HG02938 (cell line): ENCODE data around the gene AKIRIN2.

Experiments used
- ATAC-seq: cut with Tn5 transposase; IDR thresholded peaks from one replicate; pipeline ENCODE4 v1.9.1; 2021; ENCODE audit warnings: mild to moderate bottlenecking, moderate library complexity; ENCODE audit not compliant: unreplicated experiment

AKIRIN2 gene

GRCh38 chr6:87701676-87702588, at the start of gene AKIRIN2:
Gene AKIRIN2, minus strand, starts transcription at chr6:87702233. Its CDS starts 549 bp downstream, at chr6:87701684.
- peak; percentile 58 for ATAC-seq

GRCh38 chr6:87747646-87748045, 45.6 kb upstream of the AKIRIN2 start:
- ATAC-seq: no peak

- ATAC-seq: no peak
Observed at GRCh38 chr6:87745966-87746721, 44.1 kb upstream of the AKIRIN2 start.

- ATAC-seq: no peak
Observed at GRCh38 chr6:87743454-87743853, 41.4 kb upstream of the AKIRIN2 start.

- peak; percentile 74 for ATAC-seq
Observed at GRCh38 chr6:87742106-87742505, 40.1 kb upstream of the AKIRIN2 start.

GRCh38 chr6:87741001-87741650, 39.1 kb upstream of the AKIRIN2 start:
- no peak for ATAC-seq

GRCh38 chr6:87738744-87739143, 36.7 kb upstream of the AKIRIN2 start:
- ATAC-seq: no peak

GRCh38 chr6:87738000-87738399, 36.0 kb upstream of the AKIRIN2 start:
- no peak for ATAC-seq

- no peak for ATAC-seq
Observed at GRCh38 chr6:87736809-87737540, 34.9 kb upstream of the AKIRIN2 start.

GRCh38 chr6:87731818-87732661, 30.0 kb upstream of the AKIRIN2 start:
- peak; percentile 83 for ATAC-seq

- ATAC-seq: no peak
Observed at GRCh38 chr6:87731080-87731479, 29.0 kb upstream of the AKIRIN2 start.

- ATAC-seq: no peak
Observed at GRCh38 chr6:87729965-87730719, 28.1 kb upstream of the AKIRIN2 start.

- no peak for ATAC-seq
Observed at GRCh38 chr6:87728706-87729105, 26.7 kb upstream of the AKIRIN2 start.

- peak; percentile 92 for ATAC-seq
Observed at GRCh38 chr6:87724983-87725811, 23.2 kb upstream of the AKIRIN2 start.

GRCh38 chr6:87723170-87724078, 21.4 kb upstream of the AKIRIN2 start:
- ATAC-seq: no peak

- no peak for ATAC-seq
Observed at GRCh38 chr6:87722540-87723169, 20.6 kb upstream of the AKIRIN2 start.

GRCh38 chr6:87721311-87721710, 19.3 kb upstream of the AKIRIN2 start:
- no peak for ATAC-seq
